ENCODE data around the gene NUP43.
"Not testable (repeated sequence)": the region's sequence is repeated elsewhere in the genome, so short reads cannot be mapped to it uniquely, and the experiment has no call there.

NUP43 gene

DNA sequence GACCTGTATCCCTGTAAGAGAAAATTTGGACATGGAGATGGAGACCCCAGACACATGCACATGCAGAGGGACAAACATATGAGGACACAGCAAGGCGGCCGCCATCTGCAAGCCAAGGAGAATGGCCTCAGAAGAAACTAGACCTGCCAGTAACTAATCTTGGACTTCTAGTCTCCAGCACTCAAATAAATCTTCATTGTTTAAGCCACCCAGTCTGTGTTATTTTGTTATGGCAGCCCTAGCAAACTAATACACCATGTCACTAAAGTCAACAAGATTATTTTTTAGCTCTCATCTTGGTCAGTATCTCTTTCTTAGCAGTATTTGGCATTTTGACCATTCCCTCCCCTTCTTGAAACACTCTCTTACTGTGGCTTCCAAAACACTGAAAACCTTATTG, 55.1 kb downstream of the NUP43 start:
- no peak for DNase-seq (ENCODE audit: low read depth)
- H3K4me3 ChIP-seq (ENCODE audit: low read length), result no peak overlapping the region
- TF ChIP-seq, protein P1, sequence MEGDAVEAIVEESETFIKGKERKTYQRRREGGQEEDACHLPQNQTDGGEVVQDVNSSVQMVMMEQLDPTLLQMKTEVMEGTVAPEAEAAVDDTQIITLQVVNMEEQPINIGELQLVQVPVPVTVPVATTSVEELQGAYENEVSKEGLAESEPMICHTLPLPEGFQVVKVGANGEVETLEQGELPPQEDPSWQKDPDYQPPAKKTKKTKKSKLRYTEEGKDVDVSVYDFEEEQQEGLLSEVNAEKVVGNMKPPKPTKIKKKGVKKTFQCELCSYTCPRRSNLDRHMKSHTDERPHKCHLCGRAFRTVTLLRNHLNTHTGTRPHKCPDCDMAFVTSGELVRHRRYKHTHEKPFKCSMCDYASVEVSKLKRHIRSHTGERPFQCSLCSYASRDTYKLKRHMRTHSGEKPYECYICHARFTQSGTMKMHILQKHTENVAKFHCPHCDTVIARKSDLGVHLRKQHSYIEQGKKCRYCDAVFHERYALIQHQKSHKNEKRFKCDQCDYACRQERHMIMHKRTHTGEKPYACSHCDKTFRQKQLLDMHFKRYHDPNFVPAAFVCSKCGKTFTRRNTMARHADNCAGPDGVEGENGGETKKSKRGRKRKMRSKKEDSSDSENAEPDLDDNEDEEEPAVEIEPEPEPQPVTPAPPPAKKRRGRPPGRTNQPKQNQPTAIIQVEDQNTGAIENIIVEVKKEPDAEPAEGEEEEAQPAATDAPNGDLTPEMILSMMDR (conservative IDR thresholded peaks at IDR 0.05; ENCODE audit: low read length), result no peak

DNA sequence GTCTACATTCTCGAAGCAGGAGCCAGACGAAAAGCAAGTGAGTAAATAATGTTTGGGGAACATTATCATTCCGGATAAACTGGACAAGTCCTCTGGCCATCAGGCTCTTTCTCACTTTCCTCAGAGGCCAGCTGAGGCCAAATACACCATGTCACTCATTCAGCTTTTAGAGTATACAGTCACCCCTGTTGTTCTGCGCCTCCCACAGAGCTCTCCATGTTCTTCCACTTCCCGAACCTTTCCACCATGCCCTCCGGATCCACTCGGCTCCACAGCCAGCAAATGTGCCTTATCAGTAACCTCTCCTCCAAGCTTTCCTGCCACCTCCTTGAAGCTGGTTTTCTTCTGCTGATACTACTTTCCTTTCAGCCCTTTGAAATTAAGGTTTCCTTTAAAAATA, 60.1 kb downstream of the NUP43 start:
- TF ChIP-seq, protein P1 (conservative IDR thresholded peaks at IDR 0.05; ENCODE audit: low read length), result no peak
- no peak for DNase-seq (ENCODE audit: low read depth)
- H3K4me3 ChIP-seq (ENCODE audit: low read length), result no peak overlapping the region

DNA sequence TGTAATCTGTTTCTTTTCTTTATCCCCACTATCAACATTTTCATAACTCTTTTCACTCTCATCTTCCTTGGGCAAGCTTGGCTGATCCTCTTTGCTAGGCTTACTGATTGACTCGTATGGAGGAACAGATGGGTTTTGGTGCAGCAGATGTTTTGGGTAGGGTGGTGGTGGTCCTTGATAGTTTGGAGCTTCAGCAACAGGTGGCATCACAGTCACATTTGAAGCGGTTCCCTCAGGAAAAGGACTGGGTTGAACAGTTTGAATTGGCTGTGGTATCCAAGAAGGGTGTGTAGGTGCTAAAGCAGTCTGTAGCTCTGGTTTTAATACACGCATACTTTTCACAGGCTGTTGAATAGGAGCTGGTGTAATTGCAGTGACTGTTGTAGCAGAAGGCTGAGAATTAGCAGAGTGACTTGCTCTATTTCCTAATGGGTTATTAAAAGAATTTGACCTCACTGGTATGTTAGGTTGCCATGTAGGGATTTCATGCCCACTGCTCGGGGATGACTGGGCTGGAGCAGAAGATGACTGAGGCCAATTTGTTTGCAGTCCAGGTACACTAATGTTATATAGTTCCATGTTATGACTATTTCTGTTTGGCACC, 63.0 kb downstream of the NUP43 start:
- TF ChIP-seq, protein P1 (conservative IDR thresholded peaks at IDR 0.05; ENCODE audit: low read length), result no peak
- peak; percentile 21 for DNase-seq (ENCODE audit: low read depth)
- no peak overlapping the region for H3K4me3 ChIP-seq (ENCODE audit: low read length)

DNA sequence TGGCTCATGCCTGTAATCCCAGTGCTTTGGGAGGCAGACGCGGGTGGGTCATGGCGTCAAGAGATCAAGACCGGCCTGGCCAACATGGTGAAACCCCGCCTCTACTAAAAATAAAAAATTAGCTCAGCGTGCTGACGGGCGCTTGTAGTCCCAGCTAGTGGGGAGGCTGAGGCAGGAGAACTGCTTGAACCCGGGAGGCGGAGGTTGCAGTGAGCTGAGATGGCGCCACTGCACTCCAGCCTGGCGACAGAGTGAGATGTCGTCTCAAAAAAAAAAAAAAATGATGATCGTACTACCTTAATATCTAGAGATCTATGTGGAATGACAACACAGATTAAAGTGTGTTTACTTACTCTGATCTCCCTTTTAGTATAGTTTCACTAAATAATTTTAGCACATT, 64.5 kb downstream of the NUP43 start:
- H3K4me3 ChIP-seq (ENCODE audit: low read length); DNase-seq (ENCODE audit: low read depth): not testable (repeated sequence)

DNA sequence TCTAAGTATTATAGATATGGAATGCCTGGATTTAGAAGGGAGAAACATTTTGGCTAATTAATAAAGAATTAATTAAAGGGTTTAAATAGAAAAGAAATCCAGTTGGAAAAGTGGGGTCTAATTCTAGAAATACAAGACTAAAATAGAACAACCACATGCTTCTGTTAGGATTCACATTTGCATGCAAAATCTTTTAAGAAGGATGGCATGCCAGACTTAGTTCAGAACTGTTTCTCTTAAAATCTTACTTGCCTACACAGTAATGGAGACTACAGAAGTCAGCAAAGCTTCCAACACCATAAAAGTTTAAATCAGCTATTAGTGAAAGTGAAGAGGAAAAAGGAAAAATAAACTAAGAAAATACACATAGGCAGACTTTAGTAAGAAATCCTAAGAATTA, 65.1 kb downstream of the NUP43 start:
- H3K4me3 ChIP-seq (ENCODE audit: low read length), result no peak overlapping the region
- DNase-seq (ENCODE audit: low read depth), result no peak
- TF ChIP-seq, protein P1 (conservative IDR thresholded peaks at IDR 0.05; ENCODE audit: low read length), result no peak

DNA sequence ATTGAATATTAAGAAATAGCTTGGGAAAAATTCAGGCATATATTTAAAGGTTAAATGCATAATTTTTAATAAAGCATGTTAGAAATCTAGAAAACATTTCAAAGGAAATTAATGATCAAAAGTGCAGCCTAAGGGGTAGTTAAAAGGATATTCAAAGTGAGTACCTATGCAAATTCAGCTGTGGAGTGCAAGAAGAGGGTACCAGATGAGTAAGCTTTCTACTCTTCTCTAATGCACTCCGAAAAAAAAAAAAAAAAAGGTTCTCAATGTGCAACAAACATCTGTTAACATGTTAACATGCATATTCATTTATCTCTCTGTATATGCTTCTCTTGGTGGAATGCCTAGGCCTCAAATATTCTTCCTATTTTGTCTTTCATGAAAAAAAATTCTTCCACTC, 65.8 kb downstream of the NUP43 start:
- DNase-seq (ENCODE audit: low read depth), result no peak
- TF ChIP-seq, protein P1 (conservative IDR thresholded peaks at IDR 0.05; ENCODE audit: low read length), result no peak

More for the DNA sequence above, 65.8 kb downstream of the NUP43 start:
- H3K4me3 ChIP-seq (ENCODE audit: low read length), result no peak overlapping the region
